Common myeloid progenitor, CD34-positive (primary cell): ENCODE measurements around the gene TRIM50.
"Not testable (repeated sequence)": the region's sequence is repeated elsewhere in the genome, so short reads cannot be mapped to it uniquely, and the experiment has no call there.

Experiments used
- CTCF ChIA-PET: fragments of 350-600 bp; sonication (Branson Sonifier 250); formaldehyde crosslinking; loops from one replicate; lab custom pipeline; 2021; ENCODE audit warnings: antibody characterized with exemption; lab: Charles Lee
- POLR2A ChIA-PET: fragments of 350-600 bp; sonication (Branson Sonifier 250); formaldehyde crosslinking; loops from one replicate; lab custom pipeline; 2021; ENCODE audit warnings: antibody characterized with exemption; lab: Charles Lee
- DNase-seq, 3 donors: peaks; one replicate each; pipeline versions ENCODE4 v3.0.0 to v3.0.0-alpha.2; 2013
- H3K27ac ChIP-seq, 2 experiments: 1 replicate in 1 of 2; 2 replicates in 1 of 2; pipeline ENCODE4 v1.7.0; 2013; ENCODE audit warnings: inconsistent platforms in 2 of 2, low read length in 2 of 2, mild to moderate bottlenecking in 2 of 2, low read depth in 1 of 2, moderate library complexity in 1 of 2; ENCODE audit not compliant: severe bottlenecking in 2 of 2, insufficient read depth in 1 of 2, poor library complexity in 1 of 2
- H3K27me3 ChIP-seq, 5 experiments: replicated peaks in 2 of 5; 1 replicate in 3 of 5; 2 replicates in 2 of 5; pipeline versions ENCODE4 v1.6.1 to v1.7.0; 2013; ENCODE audit warnings: low read length in 4 of 5, mild to moderate bottlenecking in 2 of 5, moderate library complexity in 2 of 5, inconsistent platforms in 1 of 5; ENCODE audit not compliant: insufficient read depth in 5 of 5, control insufficient read depth in 4 of 5
- H3K36me3 ChIP-seq, 4 experiments: 1 replicate in 2 of 4; 2 replicates in 2 of 4; pipeline versions ENCODE4 v1.6.1 to v1.7.0; 2013; ENCODE audit warnings: low read length in 3 of 4, control low read depth in 1 of 4, mild to moderate bottlenecking in 1 of 4; ENCODE audit not compliant: control insufficient read depth in 4 of 4, insufficient read depth in 4 of 4
- H3K4me1 ChIP-seq, 4 experiments: 1 replicate in 3 of 4; 2 replicates in 1 of 4; pipeline versions ENCODE4 v1.6.1 to v1.7.1; 2013; ENCODE audit warnings: low read length in 3 of 4, mild to moderate bottlenecking in 3 of 4, control low read depth in 1 of 4, inconsistent platforms in 1 of 4, moderate library complexity in 1 of 4; ENCODE audit not compliant: control insufficient read depth in 4 of 4, insufficient read depth in 4 of 4; ENCODE audit errors: control extremely low read depth in 1 of 4
- H3K4me3 ChIP-seq, 7 experiments: 1 replicate in 4 of 7; 2 replicates in 3 of 7; pipeline versions ENCODE4 v1.5.1 to v1.7.0; 2013; ENCODE audit warnings: mild to moderate bottlenecking in 7 of 7, low read length in 6 of 7, moderate library complexity in 6 of 7, inconsistent platforms in 2 of 7, low read depth in 2 of 7, control low read depth in 1 of 7; ENCODE audit not compliant: insufficient read depth in 4 of 7, control insufficient read depth in 1 of 7; ENCODE audit errors: extremely low read depth in 1 of 7
- H3K9me3 ChIP-seq, 5 experiments: 1 replicate in 4 of 5; 2 replicates in 1 of 5; pipeline versions ENCODE4 v1.6.1 to v1.7.1; 2013; ENCODE audit warnings: low read length in 4 of 5, mild to moderate bottlenecking in 2 of 5, inconsistent platforms in 1 of 5, low read depth in 1 of 5, moderate library complexity in 1 of 5; ENCODE audit not compliant: control insufficient read depth in 4 of 5, insufficient read depth in 2 of 5; ENCODE audit errors: control extremely low read depth in 1 of 5
- WGBS: methylation state at CpG from one replicate; pipeline ENCODE4 v1.1.5; 2013; ENCODE audit not compliant: insufficient coverage; 5-methylcytosine and 5-hydroxymethylcytosine counted together

TRIM50 gene

GRCh38 chr7:73308074-73308664, 19.7 kb downstream of the TRIM50 start:
- ChIA-PET POLR2A (no interaction called here), CTCF (no interaction called here)
- Histone ChIP-seq H3K4me1 (peaks cover 0 to 14% (median 13%) of the 10 kb centered on the region in 4 experiments), H3K36me3 (peaks cover 5 to 29% (median 16%) of the 10 kb centered on the region in 4 experiments), H3K4me3 (peak overlapping the region; percentile 66 to 89 (median 72)), H3K9me3 (no peaks in the 10 kb centered on the region), H3K27me3 (no peaks in the 10 kb centered on the region), H3K27ac (peak overlapping the region in 1 of 2 experiments; percentile 25)
- DNase-seq = no peak
- 33% methylated on average over 21 of the region's 43 CpGs for WGBS

GRCh38 chr7:73307436-73307835, 20.4 kb downstream of the TRIM50 start:
- Histone ChIP-seq H3K27ac (no peak overlapping the region), H3K4me1 (peaks cover 0 to 14% (median 13%) of the 10 kb centered on the region in 4 experiments), H3K27me3 (no peaks in the 10 kb centered on the region), H3K9me3 (no peaks in the 10 kb centered on the region), H3K36me3 (peaks cover 5 to 30% (median 20%) of the 10 kb centered on the region in 4 experiments), H3K4me3 (peak overlapping the region in 3 of 7 experiments; percentile 66 to 89 (median 76))
- CTCF ChIA-PET = no interaction called here
- DNase-seq = no peak
- WGBS = over 99% methylated on average over 9 of the region's 13 CpGs
- POLR2A ChIA-PET = no interaction called here

- H3K27me3 ChIP-seq, H3K27ac ChIP-seq, H3K9me3 ChIP-seq, CTCF ChIA-PET, H3K4me3 ChIP-seq, POLR2A ChIA-PET: not testable (repeated sequence)
- peaks cover 0 to 14% (median 13%) of the 10 kb centered on the region in 4 experiments for H3K4me1 ChIP-seq
- WGBS = 70% methylated on average over 2 of the region's 15 CpGs
- peaks cover 5 to 30% (median 20%) of the 10 kb centered on the region in 4 experiments for H3K36me3 ChIP-seq
- peak in 2 of 3 donors; percentile 17 to 23 for DNase-seq
Observed at GRCh38 chr7:73304612-73305387, 23.1 kb downstream of the TRIM50 start.

GRCh38 chr7:73304071-73304470, 23.8 kb downstream of the TRIM50 start:
- WGBS = 97% methylated on average over 14 of the region's 14 CpGs
- no peaks in the 10 kb centered on the region for H3K27me3 ChIP-seq
- H3K27ac ChIP-seq = no peak overlapping the region
- H3K4me1 ChIP-seq = peaks cover 0 to 10% (median 9%) of the 10 kb centered on the region in 4 experiments
- H3K4me3 ChIP-seq = no peak overlapping the region
- H3K9me3 ChIP-seq = no peaks in the 10 kb centered on the region
- ChIA-PET CTCF (no interaction called here), POLR2A (no interaction called here)
- H3K36me3 ChIP-seq = peaks cover 5 to 30% (median 20%) of the 10 kb centered on the region in 4 experiments
- no peak for DNase-seq

GRCh38 chr7:73303546-73303945, 24.3 kb downstream of the TRIM50 start:
- Histone ChIP-seq H3K9me3 (no peaks in the 10 kb centered on the region), H3K36me3 (peaks cover 5 to 30% (median 20%) of the 10 kb centered on the region in 4 experiments), H3K27ac (no peak overlapping the region), H3K4me3 (no peak overlapping the region), H3K4me1 (peaks cover 0 to 9% (median 8%) of the 10 kb centered on the region in 4 experiments), H3K27me3 (no peaks in the 10 kb centered on the region)
- CTCF ChIA-PET = no interaction called here
- no peak for DNase-seq
- POLR2A ChIA-PET = no interaction called here
- 98% methylated on average over 22 of the region's 26 CpGs for WGBS

- H3K27ac ChIP-seq, DNase-seq, H3K27me3 ChIP-seq, H3K4me3 ChIP-seq, POLR2A ChIA-PET, CTCF ChIA-PET, H3K4me1 ChIP-seq, H3K9me3 ChIP-seq: not testable (repeated sequence)
- peaks cover 5 to 30% (median 20%) of the 10 kb centered on the region in 4 experiments for H3K36me3 ChIP-seq
- WGBS = 100% methylated on average over 2 of the region's 10 CpGs
Observed at GRCh38 chr7:73302846-73303245, 25.0 kb downstream of the TRIM50 start.

GRCh38 chr7:73301108-73301507, 26.8 kb downstream of the TRIM50 start:
- H3K4me1 ChIP-seq, DNase-seq, CTCF ChIA-PET, H3K27ac ChIP-seq, H3K27me3 ChIP-seq, H3K9me3 ChIP-seq, H3K4me3 ChIP-seq, POLR2A ChIA-PET: not testable (repeated sequence)
- no CpG with 5 or more reads among the region's 14 CpGs for WGBS
- peaks cover 5 to 24% (median 13%) of the 10 kb centered on the region in 4 experiments for H3K36me3 ChIP-seq
